Measurements from ENCODE around the gene CAB39L. TPM values are rescaled to one million over a fixed set of nuclear protein-coding genes. Genes with fewer than 3 reads are reported as not detected.

Gene CAB39L
- total RNA-seq, 1 experiment from 2014 or later: 6.6 TPM

- Histone ChIP-seq H3K4me3 (ENCODE audit: low read depth in 2 of 2, low read length in 2 of 2) (no peak overlapping the region), H3K9me3 (ENCODE audit: control insufficient read depth, insufficient read depth, low read depth, low read length) (no peaks in the 10 kb centered on the region), H3K36me3 (ENCODE audit: control insufficient read depth, insufficient read depth, low read length) (no peaks in the 10 kb centered on the region), H3K4me1 (ENCODE audit: control insufficient read depth, insufficient read depth, low read length) (no peaks in the 10 kb centered on the region), H3K27ac (ENCODE audit: low read length) (no peak overlapping the region), H3K27me3 (ENCODE audit: control insufficient read depth, insufficient read depth, low read length) (no peaks in the 10 kb centered on the region)
- ATAC-seq (no peak), DNase-seq (ENCODE audit: low read depth, low spot score) (no peak)
- ChIA-PET POLR2A (interaction anchor here (0.6 kb wide), 1 partner anchor 70 kb away, joined by 3 read pairs; no protein-coding TSS in a partner anchor), CTCF (no interaction called here)
- BruUV-seq (replicated peaks): no TSS peak
- TF ChIP-seq SIN3A (IDR thresholded peaks at IDR 0.05; ENCODE audit: borderline replicate concordance, insufficient read depth, low read depth, low read length) (no peak), POLR2AphosphoS5 (IDR thresholded peaks at IDR 0.05; ENCODE audit: low read depth, low read length) (no peak), REST (IDR thresholded peaks at IDR 0.05; ENCODE audit: insufficient read depth in 1 of 2, low read depth in 2 of 2, low read length in 1 of 2) (no peak), CTCF (IDR thresholded peaks at IDR 0.05) (no peak), TCF7L2 (IDR thresholded peaks at IDR 0.05; ENCODE audit: low read depth, low read length) (no peak)
- intact Hi-C loops (cut with micrococcal nuclease; ENCODE audit: unreplicated experiment) (no loop called here), in situ Hi-C loops (cut with HindIII; ENCODE audit: low pct_unique_long_range_greater_than_20kb, low sequenced_read_pairs) (no loop called here)
These were observed 124.3 kb downstream of the CAB39L start for GRCh38 chr13:49319551-49319950.

- DNase-seq (ENCODE audit: low read depth, low spot score) (no peak), ATAC-seq (no peak)
- H3K9me3 ChIP-seq (ENCODE audit: control insufficient read depth, insufficient read depth, low read depth, low read length): no peaks in the 10 kb centered on the region
- no peak for TF ChIP-seq CTCF (IDR thresholded peaks at IDR 0.05)
- TF ChIP-seq TCF7L2 (IDR thresholded peaks at IDR 0.05; ENCODE audit: low read depth, low read length): no peak
- no peak for TF ChIP-seq SIN3A (IDR thresholded peaks at IDR 0.05; ENCODE audit: borderline replicate concordance, insufficient read depth, low read depth, low read length)
- TF ChIP-seq REST (IDR thresholded peaks at IDR 0.05; ENCODE audit: insufficient read depth in 1 of 2, low read depth in 2 of 2, low read length in 1 of 2): no peak
- no peak for TF ChIP-seq POLR2AphosphoS5 (IDR thresholded peaks at IDR 0.05; ENCODE audit: low read depth, low read length)
- no TSS peak for BruUV-seq (replicated peaks)
- CTCF ChIA-PET: no interaction called here
- POLR2A ChIA-PET: interaction anchor here (0.6 to 0.7 kb wide), 2 partner anchors 159 to 203 kb away, joined by 4 to 5 read pairs; no protein-coding TSS in a partner anchor
- H3K27me3 ChIP-seq (ENCODE audit: control insufficient read depth, insufficient read depth, low read length): no peaks in the 10 kb centered on the region
- intact Hi-C loops (cut with micrococcal nuclease; ENCODE audit: unreplicated experiment) (no loop called here), in situ Hi-C loops (cut with HindIII; ENCODE audit: low pct_unique_long_range_greater_than_20kb, low sequenced_read_pairs) (no loop called here)
- H3K4me3 ChIP-seq (ENCODE audit: low read depth in 2 of 2, low read length in 2 of 2): no peak overlapping the region
- no peak overlapping the region for H3K27ac ChIP-seq (ENCODE audit: low read length)
- peaks cover 7% of the 10 kb centered on the region for H3K4me1 ChIP-seq (ENCODE audit: control insufficient read depth, insufficient read depth, low read length)
- H3K36me3 ChIP-seq (ENCODE audit: control insufficient read depth, insufficient read depth, low read length): no peaks in the 10 kb centered on the region
These were observed 127.9 kb downstream of the CAB39L start for GRCh38 chr13:49315756-49316482.

All from Panc1 (cell line).